HepG2 (cell line): Measurements from ENCODE around the gene C20orf204.

Experiments used
- DNMT3B ChIP-seq: conservative IDR thresholded peaks from 2 replicates; pipeline ENCODE4 v1.6.1; 2016; ENCODE audit warnings: missing biosample characterization, control low read depth
- DRAP1 ChIP-seq: IDR thresholded peaks from 2 replicates; pipeline ENCODE4 v1.6.1; 2016; ENCODE audit warnings: missing genetic modification reagents, missing compliant biosample characterization
- POLR2A ChIP-seq, 2 experiments: IDR thresholded peaks; 2 replicates each; pipeline ENCODE4 v1.6.1; 2011; ENCODE audit warnings: low read depth in 2 of 2, low read length in 2 of 2, mild to moderate bottlenecking in 1 of 2, moderate library complexity in 1 of 2; ENCODE audit not compliant: insufficient read depth in 1 of 2
- RFX3 ChIP-seq: IDR thresholded peaks from 2 replicates; pipeline ENCODE4 v1.6.1; 2016; ENCODE audit warnings: missing biosample characterization, missing genetic modification reagents
- SRSF4 ChIP-seq: fragments of 200-400 bp; formaldehyde crosslinking; IDR thresholded peaks from one replicate; pipeline ENCODE4 v1.6.1; 2018; ENCODE audit warnings: mild to moderate bottlenecking, low read depth, low read length, moderate library complexity; ENCODE audit not compliant: poor library complexity, severe bottlenecking
- TCF7 ChIP-seq: sonication (generic); IDR thresholded peaks from 2 replicates; pipeline ENCODE4 v1.6.1; 2016; ENCODE audit warnings: antibody characterized with exemption, low read depth
- ZBTB4 ChIP-seq: sonication (generic); formaldehyde crosslinking; IDR thresholded peaks from 2 replicates; pipeline ENCODE4 v1.4.0; 2020; ENCODE audit warnings: missing genetic modification reagents, mild to moderate bottlenecking, borderline replicate concordance
- ZFP36 ChIP-seq: fragments of 150-350 bp; IDR thresholded peaks from 2 replicates; pipeline ENCODE4 v1.6.1; 2018; ENCODE audit warnings: borderline replicate concordance, low read length, low read depth; ENCODE audit not compliant: partially characterized antibody
- ZFX ChIP-seq: sonication (generic); formaldehyde crosslinking; IDR thresholded peaks from 2 replicates; pipeline ENCODE4 v1.4.0; 2020; ENCODE audit warnings: mild to moderate bottlenecking, low read depth, missing genetic modification reagents, moderate library complexity
- ZNF678 ChIP-seq: sonication (generic); formaldehyde crosslinking; IDR thresholded peaks from 2 replicates; pipeline ENCODE4 v1.4.0; 2020; ENCODE audit warnings: mild to moderate bottlenecking, missing genetic modification reagents

DNA sequence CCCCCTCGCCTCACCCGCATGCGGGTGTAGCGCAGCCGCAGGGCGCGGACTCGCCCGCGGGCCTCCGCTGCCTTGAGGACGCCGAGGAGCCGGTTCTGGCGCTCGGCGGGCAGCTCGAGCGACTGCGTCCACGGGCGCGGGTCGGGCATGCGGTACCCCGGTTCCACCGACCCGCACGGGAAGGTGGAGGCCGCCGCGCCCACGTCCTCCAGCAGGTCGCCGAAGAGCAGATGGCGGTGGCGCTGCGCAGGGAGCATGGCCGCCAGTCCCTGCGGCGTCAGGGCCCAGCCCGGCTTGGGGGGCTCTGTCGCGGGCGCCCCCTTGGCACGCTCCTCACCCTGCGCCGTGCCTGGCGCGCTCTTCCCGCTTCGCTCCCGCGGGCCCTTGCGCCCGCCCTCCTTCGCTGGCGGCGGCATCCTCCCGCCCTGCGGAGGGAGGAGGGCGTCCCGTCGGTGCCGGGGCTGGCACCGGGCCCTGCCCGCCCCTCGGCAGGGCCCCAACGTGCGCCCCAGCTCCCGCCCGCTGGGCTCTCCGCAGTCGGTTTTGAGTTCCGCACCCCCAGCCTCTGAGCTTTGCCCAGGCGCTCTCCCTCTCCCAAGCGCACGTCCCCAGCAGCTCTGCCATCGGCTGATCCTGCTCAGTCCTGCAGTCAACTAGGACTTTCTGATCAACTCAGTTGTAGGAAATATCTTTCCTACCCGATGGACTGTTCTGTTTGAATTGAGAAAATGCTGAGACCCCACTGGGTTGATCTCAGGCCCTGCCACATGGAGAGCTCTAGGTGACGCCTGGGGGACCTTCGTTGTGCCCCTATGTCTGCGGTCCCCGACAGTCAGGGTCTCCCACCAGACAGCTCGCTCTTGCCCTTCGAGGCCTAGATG, 48.1 kb downstream of the C20orf204 start, which contains the start of gene LKAAEAR1:
- TF ChIP-seq DNMT3B (no peak), ZFP36 (no peak), ZNF678 (CRISPR knock-in tag) (peak; percentile 72; the same call in 1 of the 2 replicates), ZBTB4 (CRISPR knock-in tag) (no peak), RFX3 (CRISPR knock-in tag) (no peak), SRSF4 (no peak), POLR2A (IDR thresholded peaks at IDR 0.05; ENCODE audit: insufficient read depth in 1 of 2, low read depth in 2 of 2, low read length in 2 of 2) (no peak), DRAP1 (no peak), TCF7 (no peak), ZFX (CRISPR knock-in tag) (peak; percentile 64)
